ENCODE results near the gene RALB.
"Not testable (repeated sequence)": the region's sequence is repeated elsewhere in the genome, so short reads cannot be mapped to it uniquely, and the experiment has no call there.

The RALB gene

GRCh38 chr2:120320887-120321556, 68.4 kb downstream of the RALB start:
- not testable (repeated sequence) for H3K27ac ChIP-seq (ENCODE audit: insufficient read depth, low read depth, low read length, poor library complexity, severe bottlenecking); H3K4me3 ChIP-seq (ENCODE audit: insufficient read depth, low read depth, low read length); H3K36me3 ChIP-seq (ENCODE audit: control insufficient read depth, insufficient read depth, low read length); H3K4me1 ChIP-seq (ENCODE audit: control insufficient read depth, insufficient read depth, low read length); H3K27me3 ChIP-seq (ENCODE audit: control insufficient read depth, insufficient read depth, low read length, poor library complexity, severe bottlenecking); H3K9me3 ChIP-seq (ENCODE audit: control insufficient read depth, low read length)
- WGBS, 2 experiments, result 89 to 91% methylated on average over 5 of the region's 5 CpGs

- no peaks in the 10 kb centered on the region for H3K36me3 ChIP-seq (ENCODE audit: control insufficient read depth, insufficient read depth, low read length)
- no peak overlapping the region for H3K4me3 ChIP-seq (ENCODE audit: insufficient read depth, low read depth, low read length)
- no peaks in the 10 kb centered on the region for H3K9me3 ChIP-seq (ENCODE audit: control insufficient read depth, low read length)
- no peaks in the 10 kb centered on the region for H3K27me3 ChIP-seq (ENCODE audit: control insufficient read depth, insufficient read depth, low read length, poor library complexity, severe bottlenecking)
- H3K27ac ChIP-seq (ENCODE audit: insufficient read depth, low read depth, low read length, poor library complexity, severe bottlenecking), result no peak overlapping the region
- H3K4me1 ChIP-seq (ENCODE audit: control insufficient read depth, insufficient read depth, low read length), result no peaks in the 10 kb centered on the region
- 91 to 93% methylated on average over 10 of the region's 10 CpGs for WGBS, 2 experiments
Measured at GRCh38 chr2:120321721-120322284, 69.2 kb downstream of the RALB start.

- Histone ChIP-seq H3K27ac (ENCODE audit: insufficient read depth, low read depth, low read length, poor library complexity, severe bottlenecking) (no peak overlapping the region), H3K27me3 (ENCODE audit: control insufficient read depth, insufficient read depth, low read length, poor library complexity, severe bottlenecking) (no peaks in the 10 kb centered on the region)
- 95 to 96% methylated on average over 7 of the region's 7 CpGs for WGBS, 2 experiments
Measured at GRCh38 chr2:120322329-120322728, 69.7 kb downstream of the RALB start.

GRCh38 chr2:120323214-120323613, 70.6 kb downstream of the RALB start:
- WGBS, 2 experiments, result 86 to 89% methylated on average over 10 of the region's 10 CpGs
- no peaks in the 10 kb centered on the region for H3K4me1 ChIP-seq (ENCODE audit: control insufficient read depth, insufficient read depth, low read length)
- H3K27ac ChIP-seq (ENCODE audit: insufficient read depth, low read depth, low read length, poor library complexity, severe bottlenecking), result no peak overlapping the region
- H3K36me3 ChIP-seq (ENCODE audit: control insufficient read depth, insufficient read depth, low read length), result no peaks in the 10 kb centered on the region
- H3K4me3 ChIP-seq (ENCODE audit: insufficient read depth, low read depth, low read length), result no peak overlapping the region
- H3K27me3 ChIP-seq (ENCODE audit: control insufficient read depth, insufficient read depth, low read length, poor library complexity, severe bottlenecking), result no peaks in the 10 kb centered on the region
- H3K9me3 ChIP-seq (ENCODE audit: control insufficient read depth, low read length), result no peaks in the 10 kb centered on the region

More at GRCh38 chr2:120322329-120322728, 69.7 kb downstream of the RALB start:
- Histone ChIP-seq H3K36me3 (ENCODE audit: control insufficient read depth, insufficient read depth, low read length) (no peaks in the 10 kb centered on the region), H3K4me3 (ENCODE audit: insufficient read depth, low read depth, low read length) (no peak overlapping the region), H3K4me1 (ENCODE audit: control insufficient read depth, insufficient read depth, low read length) (no peaks in the 10 kb centered on the region), H3K9me3 (ENCODE audit: control insufficient read depth, low read length) (no peaks in the 10 kb centered on the region)

GRCh38 chr2:120323807-120324399, 71.3 kb downstream of the RALB start:
- Histone ChIP-seq H3K4me1 (ENCODE audit: control insufficient read depth, insufficient read depth, low read length) (no peaks in the 10 kb centered on the region), H3K36me3 (ENCODE audit: control insufficient read depth, insufficient read depth, low read length) (no peaks in the 10 kb centered on the region), H3K27me3 (ENCODE audit: control insufficient read depth, insufficient read depth, low read length, poor library complexity, severe bottlenecking) (no peaks in the 10 kb centered on the region), H3K27ac (ENCODE audit: insufficient read depth, low read depth, low read length, poor library complexity, severe bottlenecking) (no peak overlapping the region), H3K4me3 (ENCODE audit: insufficient read depth, low read depth, low read length) (no peak overlapping the region), H3K9me3 (ENCODE audit: control insufficient read depth, low read length) (no peaks in the 10 kb centered on the region)
- 92 to 93% methylated on average over 9 of the region's 10 CpGs for WGBS, 2 experiments

GRCh38 chr2:120324933-120325332, 72.3 kb downstream of the RALB start:
- WGBS, 2 experiments, result 90 to 97% methylated on average over 7 of the region's 7 CpGs
- H3K4me3 ChIP-seq (ENCODE audit: insufficient read depth, low read depth, low read length), result no peak overlapping the region
- H3K4me1 ChIP-seq (ENCODE audit: control insufficient read depth, insufficient read depth, low read length), result no peaks in the 10 kb centered on the region
- no peaks in the 10 kb centered on the region for H3K36me3 ChIP-seq (ENCODE audit: control insufficient read depth, insufficient read depth, low read length)
- H3K27me3 ChIP-seq (ENCODE audit: control insufficient read depth, insufficient read depth, low read length, poor library complexity, severe bottlenecking), result no peaks in the 10 kb centered on the region
- H3K9me3 ChIP-seq (ENCODE audit: control insufficient read depth, low read length), result no peaks in the 10 kb centered on the region
- no peak overlapping the region for H3K27ac ChIP-seq (ENCODE audit: insufficient read depth, low read depth, low read length, poor library complexity, severe bottlenecking)

- Histone ChIP-seq H3K27me3 (ENCODE audit: control insufficient read depth, insufficient read depth, low read length, poor library complexity, severe bottlenecking) (no peaks in the 10 kb centered on the region), H3K36me3 (ENCODE audit: control insufficient read depth, insufficient read depth, low read length) (no peaks in the 10 kb centered on the region), H3K4me1 (ENCODE audit: control insufficient read depth, insufficient read depth, low read length) (no peaks in the 10 kb centered on the region), H3K4me3 (ENCODE audit: insufficient read depth, low read depth, low read length) (no peak overlapping the region), H3K27ac (ENCODE audit: insufficient read depth, low read depth, low read length, poor library complexity, severe bottlenecking) (no peak overlapping the region), H3K9me3 (ENCODE audit: control insufficient read depth, low read length) (no peaks in the 10 kb centered on the region)
- 89 to 92% methylated on average over 9 of the region's 9 CpGs for WGBS, 2 experiments
Measured at GRCh38 chr2:120326066-120326465, 73.4 kb downstream of the RALB start.

GRCh38 chr2:120330946-120331822, 78.5 kb downstream of the RALB start:
- H3K27ac ChIP-seq (ENCODE audit: insufficient read depth, low read depth, low read length, poor library complexity, severe bottlenecking), result no peak overlapping the region
- no peaks in the 10 kb centered on the region for H3K36me3 ChIP-seq (ENCODE audit: control insufficient read depth, insufficient read depth, low read length)
- 90 to 92% methylated on average over 24 of the region's 24 CpGs for WGBS, 2 experiments
- no peaks in the 10 kb centered on the region for H3K27me3 ChIP-seq (ENCODE audit: control insufficient read depth, insufficient read depth, low read length, poor library complexity, severe bottlenecking)
- H3K4me3 ChIP-seq (ENCODE audit: insufficient read depth, low read depth, low read length), result no peak overlapping the region
- H3K9me3 ChIP-seq (ENCODE audit: control insufficient read depth, low read length), result no peaks in the 10 kb centered on the region
- H3K4me1 ChIP-seq (ENCODE audit: control insufficient read depth, insufficient read depth, low read length), result no peaks in the 10 kb centered on the region

GRCh38 chr2:120331903-120332302, 79.3 kb downstream of the RALB start:
- Histone ChIP-seq H3K4me1 (ENCODE audit: control insufficient read depth, insufficient read depth, low read length) (no peaks in the 10 kb centered on the region), H3K36me3 (ENCODE audit: control insufficient read depth, insufficient read depth, low read length) (no peaks in the 10 kb centered on the region), H3K27ac (ENCODE audit: insufficient read depth, low read depth, low read length, poor library complexity, severe bottlenecking) (no peak overlapping the region), H3K4me3 (ENCODE audit: insufficient read depth, low read depth, low read length) (no peak overlapping the region), H3K9me3 (ENCODE audit: control insufficient read depth, low read length) (no peaks in the 10 kb centered on the region), H3K27me3 (ENCODE audit: control insufficient read depth, insufficient read depth, low read length, poor library complexity, severe bottlenecking) (no peaks in the 10 kb centered on the region)
- 91 to 98% methylated on average over 4 of the region's 4 CpGs for WGBS, 2 experiments

- H3K9me3 ChIP-seq (ENCODE audit: control insufficient read depth, low read length), result no peaks in the 10 kb centered on the region
- no peak overlapping the region for H3K4me3 ChIP-seq (ENCODE audit: insufficient read depth, low read depth, low read length)
- H3K4me1 ChIP-seq (ENCODE audit: control insufficient read depth, insufficient read depth, low read length), result no peaks in the 10 kb centered on the region
- no peaks in the 10 kb centered on the region for H3K27me3 ChIP-seq (ENCODE audit: control insufficient read depth, insufficient read depth, low read length, poor library complexity, severe bottlenecking)
- H3K27ac ChIP-seq (ENCODE audit: insufficient read depth, low read depth, low read length, poor library complexity, severe bottlenecking), result no peak overlapping the region
- 92 to 94% methylated on average over 6 of the region's 6 CpGs for WGBS, 2 experiments
- no peaks in the 10 kb centered on the region for H3K36me3 ChIP-seq (ENCODE audit: control insufficient read depth, insufficient read depth, low read length)
Measured at GRCh38 chr2:120332384-120332783, 79.7 kb downstream of the RALB start.

All from ectodermal cell (in vitro differentiated cells).